HepG2 (cell line): ENCODE data around the gene TBC1D22A. TPM values are rescaled to one million over a fixed set of nuclear protein-coding genes. Genes with fewer than 3 reads are reported as not detected.

Source experiments
- BRD4 ChIP-seq: sonication (generic); formaldehyde crosslinking; IDR thresholded peaks from 2 replicates; pipeline ENCODE4 v1.4.0; 2020; ENCODE audit warnings: missing genetic modification reagents
- CBX1 ChIP-seq: IDR thresholded peaks from one replicate; pipeline ENCODE4 v1.6.1; 2016; ENCODE audit warnings: antibody characterized with exemption, low read depth
- CBX2 ChIP-seq, 2 experiments: fragments of 200-600 bp in 1 of 2; sonication (generic); formaldehyde crosslinking in 1 of 2; IDR thresholded peaks; 2 replicates each; pipeline versions ENCODE4 v1.7.0 to v1.8.1; 2018 to 2022; ENCODE audit warnings: low read depth in 2 of 2, low read length in 1 of 2, mild to moderate bottlenecking in 1 of 2, missing genetic modification reagents in 1 of 2
- CREB3 ChIP-seq: sonication (generic); formaldehyde crosslinking; IDR thresholded peaks from 2 replicates; pipeline ENCODE4 v1.5.0; 2020; ENCODE audit warnings: missing genetic modification reagents
- CREBL2 ChIP-seq: sonication (generic); formaldehyde crosslinking; IDR thresholded peaks from 2 replicates; pipeline ENCODE4 v1.8.1; 2023; ENCODE audit warnings: missing genetic modification reagents, mild to moderate bottlenecking, borderline replicate concordance
- FOXM1 ChIP-seq: sonication (generic); formaldehyde crosslinking; IDR thresholded peaks from 2 replicates; pipeline ENCODE4 v1.5.0; 2020; ENCODE audit warnings: missing genetic modification reagents
- HNF1B ChIP-seq: sonication (generic); formaldehyde crosslinking; IDR thresholded peaks from 2 replicates; pipeline ENCODE4 v1.5.1; 2020; ENCODE audit warnings: mild to moderate bottlenecking, moderate library complexity, missing genetic modification reagents
- MEIS1 ChIP-seq: sonication (generic); formaldehyde crosslinking; IDR thresholded peaks from 2 replicates; pipeline ENCODE4 v1.9.0; 2021; ENCODE audit warnings: mild to moderate bottlenecking, missing genetic modification reagents, moderate library complexity, borderline replicate concordance
- MLLT10 ChIP-seq: sonication (generic); formaldehyde crosslinking; IDR thresholded peaks from 2 replicates; pipeline ENCODE4 v1.4.0; 2020; ENCODE audit warnings: missing genetic modification reagents
- MTF2 ChIP-seq: sonication (generic); formaldehyde crosslinking; IDR thresholded peaks from 2 replicates; pipeline ENCODE4 v1.5.0; 2020; ENCODE audit warnings: missing genetic modification reagents, borderline replicate concordance
- MXD1 ChIP-seq: sonication (generic); formaldehyde crosslinking; IDR thresholded peaks from 2 replicates; pipeline ENCODE4 v1.4.0; 2020; ENCODE audit warnings: mild to moderate bottlenecking, missing genetic modification reagents
- RBAK ChIP-seq: sonication (generic); formaldehyde crosslinking; IDR thresholded peaks from 2 replicates; pipeline ENCODE4 v1.5.1; 2020; ENCODE audit warnings: mild to moderate bottlenecking, missing genetic modification reagents
- RERE ChIP-seq: IDR thresholded peaks from 2 replicates; pipeline ENCODE4 v1.6.1; 2016; ENCODE audit warnings: low read depth, missing genetic modification reagents, missing compliant biosample characterization
- SKIL ChIP-seq: sonication (generic); formaldehyde crosslinking; IDR thresholded peaks from 2 replicates; pipeline ENCODE4 v1.8.0; 2022; ENCODE audit warnings: missing genetic modification reagents, mild to moderate bottlenecking, moderate library complexity, borderline replicate concordance
- SP140L ChIP-seq: sonication (generic); formaldehyde crosslinking; IDR thresholded peaks from 2 replicates; pipeline ENCODE4 v1.4.0; 2020; ENCODE audit warnings: missing genetic modification reagents, borderline replicate concordance
- ZNF597 ChIP-seq: sonication (generic); formaldehyde crosslinking; IDR thresholded peaks from 2 replicates; pipeline ENCODE4 v1.5.0; 2020; ENCODE audit warnings: missing genetic modification reagents
- ZNF598 ChIP-seq: sonication (generic); formaldehyde crosslinking; IDR thresholded peaks from 2 replicates; pipeline ENCODE4 v1.5.1; 2020; ENCODE audit warnings: mild to moderate bottlenecking, missing genetic modification reagents, borderline replicate concordance
- ZNF782 ChIP-seq: sonication (generic); formaldehyde crosslinking; IDR thresholded peaks from 2 replicates; pipeline ENCODE4 v1.4.0; 2020; ENCODE audit warnings: missing genetic modification reagents, mild to moderate bottlenecking, borderline replicate concordance
- polyA plus RNA-seq, 8 experiments: library from polyadenylated mRNA; depleted of rRNA in 3 of 8; stranded (reverse) in 7 of 8; unstranded in 1 of 8; fragments of >200 nt; fragmentation: Illumina TruSeq in 4 of 8; extraction: Trizol in 4 of 8; gene quantifications; 2 replicates each; pipeline versions ENCODE4 v1.2.1 to v1.2.3, GENCODE V29; 2011 to 2016; ENCODE audit warnings: low read depth in 4 of 8, missing spikeins in 1 of 8, mixed read lengths in 1 of 8; ENCODE audit not compliant: insufficient read depth in 1 of 8
- total RNA-seq, 5 experiments: library from RNA; depleted of rRNA; stranded (reverse); fragments of >200 nt; fragmentation: Illumina TruSeq; extraction: Trizol; gene quantifications; 2 replicates each; pipeline ENCODE4 v1.2.3, GENCODE V29; 2016; ENCODE audit warnings: low read depth in 1 of 5

The TBC1D22A gene
- total and polyA plus RNA-seq, 2 of the 13 experiments (the other 11 are each of a cell fraction or from before 2014, with no cell fraction given) = 17.3 to 18.0 TPM

GRCh38 chr22:46744581-46744980, 17.9 kb upstream of the TBC1D22A start (continued):
- TF ChIP-seq ZNF597 (CRISPR knock-in tag) (no peak), SKIL (no peak), CREB3 (CRISPR knock-in tag) (no peak), RBAK (CRISPR knock-in tag) (no peak), ZNF782 (CRISPR knock-in tag) (no peak), SP140L (CRISPR knock-in tag) (no peak), MXD1 (CRISPR knock-in tag) (no peak), HNF1B (CRISPR knock-in tag) (peak; percentile 75), CBX2 (IDR thresholded peaks at IDR 0.05; ENCODE audit: low read depth, low read length) (no peak), CBX2 (CRISPR knock-in tag; IDR thresholded peaks at IDR 0.05; ENCODE audit: low read depth) (no peak), FOXM1 (CRISPR knock-in tag) (no peak), BRD4 (CRISPR knock-in tag) (no peak), MLLT10 (CRISPR knock-in tag) (no peak), MTF2 (CRISPR knock-in tag) (no peak), CREBL2 (no peak), ZNF598 (CRISPR knock-in tag) (no peak; the same call in 1 of the 2 replicates), MEIS1 (CRISPR knock-in tag) (no peak), CBX1 (peak; percentile 34), RERE (no peak)
